ENCODE data around the gene OR2AE1. TPM values are rescaled to one million over a fixed set of nuclear protein-coding genes. Genes with fewer than 3 reads are reported as not detected.

Gene OR2AE1
- polyA plus RNA-seq, 1 donor from 2014 or later: not detected

- H2AFZ ChIP-seq (ENCODE audit: low read depth, low read length): no peak overlapping the region
- no peaks in the 10 kb centered on the region for H4K20me1 ChIP-seq (ENCODE audit: insufficient read depth)
- no peak for TF ChIP-seq TAF1 (IDR thresholded peaks at IDR 0.05; ENCODE audit: low read depth)
- no peak for TF ChIP-seq POLR2AphosphoS5 (IDR thresholded peaks at IDR 0.05)
- no peak for TF ChIP-seq MXI1 (conservative IDR thresholded peaks at IDR 0.05; ENCODE audit: poor library complexity, severe bottlenecking)
- TF ChIP-seq REST (IDR thresholded peaks at IDR 0.05; ENCODE audit: borderline replicate concordance): no peak
- no peak for TF ChIP-seq EZH2 (IDR thresholded peaks at IDR 0.05; ENCODE audit: borderline replicate concordance, insufficient read depth, low read length, poor library complexity, severe bottlenecking)
- TF ChIP-seq SMC3 (conservative IDR thresholded peaks at IDR 0.05; ENCODE audit: poor library complexity): no peak
- TF ChIP-seq EP300 (conservative IDR thresholded peaks at IDR 0.05; ENCODE audit: poor library complexity, severe bottlenecking): no peak
- H3K4me2 ChIP-seq (ENCODE audit: low read length): no peak overlapping the region
- no peaks in the 10 kb centered on the region for H3K9me2 ChIP-seq (ENCODE audit: insufficient read depth, low read length)
- no peaks in the 10 kb centered on the region for H3K36me3 ChIP-seq (ENCODE audit: insufficient read depth, low read length)
- H3K9ac ChIP-seq (ENCODE audit: low read length): no peak overlapping the region
- no peak overlapping the region for H3K27ac ChIP-seq (ENCODE audit: low read length)
- H3F3A ChIP-seq (ENCODE audit: insufficient read depth, low read length, poor library complexity, severe bottlenecking): no peaks in the 10 kb centered on the region
- no peaks in the 10 kb centered on the region for H3K79me2 ChIP-seq (replicated peaks; ENCODE audit: insufficient read depth, low read length)
- H3K27me3 ChIP-seq (ENCODE audit: insufficient read depth, low read depth, low read length): no peaks in the 10 kb centered on the region
- peaks cover 7% of the 10 kb centered on the region for H3K9me3 ChIP-seq (ENCODE audit: low read length)
- no peak overlapping the region for H3K4me3 ChIP-seq (ENCODE audit: low read length)
Observed at GRCh38 chr7:99860281-99861127, 16.3 kb downstream of the OR2AE1 start.

GRCh38 chr7:99855236-99855635, 21.6 kb downstream of the OR2AE1 start:
- no peak overlapping the region for H2AFZ ChIP-seq (ENCODE audit: low read depth, low read length)

More at GRCh38 chr7:99855236-99855635, 21.6 kb downstream of the OR2AE1 start:
- H3K4me2 ChIP-seq (ENCODE audit: low read length): no peak overlapping the region
- H3K27me3 ChIP-seq (ENCODE audit: insufficient read depth, low read depth, low read length): no peaks in the 10 kb centered on the region
- no peaks in the 10 kb centered on the region for H3K9me3 ChIP-seq (ENCODE audit: low read length)
- no peaks in the 10 kb centered on the region for H3K79me2 ChIP-seq (replicated peaks; ENCODE audit: insufficient read depth, low read length)
- no peak overlapping the region for H3K4me3 ChIP-seq (ENCODE audit: low read length)
- H3K9ac ChIP-seq (ENCODE audit: low read length): no peak overlapping the region
- TF ChIP-seq TAF1 (IDR thresholded peaks at IDR 0.05; ENCODE audit: low read depth) (no peak), RAD21 (conservative IDR thresholded peaks at IDR 0.05) (no peak), EZH2 (IDR thresholded peaks at IDR 0.05; ENCODE audit: borderline replicate concordance, insufficient read depth, low read length, poor library complexity, severe bottlenecking) (no peak), EP300 (conservative IDR thresholded peaks at IDR 0.05; ENCODE audit: poor library complexity, severe bottlenecking) (no peak), MXI1 (conservative IDR thresholded peaks at IDR 0.05; ENCODE audit: poor library complexity, severe bottlenecking) (no peak), SMC3 (conservative IDR thresholded peaks at IDR 0.05; ENCODE audit: poor library complexity) (no peak), POLR2AphosphoS5 (IDR thresholded peaks at IDR 0.05) (no peak), REST (IDR thresholded peaks at IDR 0.05; ENCODE audit: borderline replicate concordance) (no peak), CTCF (IDR thresholded peaks at IDR 0.05; ENCODE audit: poor library complexity, severe bottlenecking) (no peak)
- no peaks in the 10 kb centered on the region for H3F3A ChIP-seq (ENCODE audit: insufficient read depth, low read length, poor library complexity, severe bottlenecking)
- no peaks in the 10 kb centered on the region for H3K36me3 ChIP-seq (ENCODE audit: insufficient read depth, low read length)
- H3K9me2 ChIP-seq (ENCODE audit: insufficient read depth, low read length): no peaks in the 10 kb centered on the region
- no peak overlapping the region for H3K27ac ChIP-seq (ENCODE audit: low read length)
- H4K20me1 ChIP-seq (ENCODE audit: insufficient read depth): no peaks in the 10 kb centered on the region

Measured in neural cell (in vitro differentiated cells).